ENCODE results near the gene MOB1B.

Gene MOB1B

GRCh38 chr4:70914631-70915030 lies 12.5 kb downstream of the MOB1B start:
- no peak for DNase-seq (ENCODE audit: low read depth, low spot score)

GRCh38 chr4:70915036-70915815 lies 13.1 kb downstream of the MOB1B start:
- no peak for DNase-seq (ENCODE audit: low read depth, low spot score)

GRCh38 chr4:70915874-70916559 lies 13.8 kb downstream of the MOB1B start:
- DNase-seq (ENCODE audit: low read depth, low spot score) = no peak

- DNase-seq (ENCODE audit: low read depth, low spot score) = no peak
Observed at GRCh38 chr4:70920592-70920991, 18.4 kb downstream of the MOB1B start.

- DNase-seq (ENCODE audit: low read depth, low spot score) = no peak
Observed at GRCh38 chr4:70925418-70925817, 23.2 kb downstream of the MOB1B start.

- no peak for DNase-seq (ENCODE audit: low read depth, low spot score)
Observed at GRCh38 chr4:70925899-70926635, 23.9 kb downstream of the MOB1B start.

- DNase-seq (ENCODE audit: low read depth, low spot score) = no peak
Observed at GRCh38 chr4:70927502-70928137, 25.5 kb downstream of the MOB1B start.

- no peak for DNase-seq (ENCODE audit: low read depth, low spot score)
Observed at GRCh38 chr4:70930530-70931256, 28.5 kb downstream of the MOB1B start.

GRCh38 chr4:70931347-70931746 lies 29.2 kb downstream of the MOB1B start:
- DNase-seq (ENCODE audit: low read depth, low spot score) = no peak

- DNase-seq (ENCODE audit: low read depth, low spot score) = no peak
Observed at GRCh38 chr4:70932984-70933383, 30.8 kb downstream of the MOB1B start.

- no peak for DNase-seq (ENCODE audit: low read depth, low spot score)
Observed at GRCh38 chr4:70935038-70935695, 33.0 kb downstream of the MOB1B start.

GRCh38 chr4:70936200-70936787 lies 34.1 kb downstream of the MOB1B start:
- DNase-seq (ENCODE audit: low read depth, low spot score) = peak; percentile 29

GRCh38 chr4:70938086-70938485 lies 35.9 kb downstream of the MOB1B start:
- DNase-seq (ENCODE audit: low read depth, low spot score) = no peak

- no peak for DNase-seq (ENCODE audit: low read depth, low spot score)
Observed at GRCh38 chr4:70940134-70940533, 38.0 kb downstream of the MOB1B start.

GRCh38 chr4:70943114-70943513 lies 40.9 kb downstream of the MOB1B start:
- no peak for DNase-seq (ENCODE audit: low read depth, low spot score)

- no peak for DNase-seq (ENCODE audit: low read depth, low spot score)
Observed at GRCh38 chr4:70945046-70945445, 42.9 kb downstream of the MOB1B start.

GRCh38 chr4:70945452-70946055 lies 43.4 kb downstream of the MOB1B start:
- DNase-seq (ENCODE audit: low read depth, low spot score) = no peak

- DNase-seq (ENCODE audit: low read depth, low spot score) = no peak
Observed at GRCh38 chr4:70946939-70947338, 44.8 kb downstream of the MOB1B start.

- DNase-seq (ENCODE audit: low read depth, low spot score) = no peak
Observed at GRCh38 chr4:70948665-70949260, 46.6 kb downstream of the MOB1B start.

GRCh38 chr4:70954032-70954431 lies 51.9 kb downstream of the MOB1B start:
- DNase-seq (ENCODE audit: low read depth, low spot score) = peak; percentile 23

Measured in astrocyte of the hippocampus (primary cell).